GM12865 (cell line): ENCODE data around the gene C5orf24.

ENCODE experiments used
- DNase-seq: peaks from one replicate; pipeline ENCODE4 v3.0.0; 2010; ENCODE audit warnings: low read depth
- H3K4me3 ChIP-seq: 2 replicates; pipeline ENCODE4 v1.5.1; 2011; ENCODE audit warnings: mild to moderate bottlenecking, low read depth, low read length, control low read depth
- CTCF ChIP-seq: IDR thresholded peaks from 2 replicates; pipeline ENCODE4 v1.5.1; 2011; ENCODE audit warnings: low read length, control low read depth, low read depth, inconsistent platforms; ENCODE audit not compliant: insufficient read depth; ENCODE audit errors: missing control alignments

C5orf24 gene

GRCh38 chr5:134845852-134846640 lies at the start of gene C5orf24:
C5orf24 (plus strand) TSS chr5:134845968; CDS start chr5:134854901, 8,933 bp downstream.
- peak within 1 kb of the TSS; percentile 78 for H3K4me3 ChIP-seq
- TF ChIP-seq CTCF = no peak
- DNase-seq = peak; percentile 98

- peak; percentile 29 for DNase-seq
- H3K4me3 ChIP-seq = no peak overlapping the region
- no peak for TF ChIP-seq CTCF
Observed at GRCh38 chr5:134798468-134798867, 47.3 kb upstream of the C5orf24 start.

- no peak overlapping the region for H3K4me3 ChIP-seq
- no peak for TF ChIP-seq CTCF
- no peak for DNase-seq
Observed at GRCh38 chr5:134803821-134804220, 41.9 kb upstream of the C5orf24 start.

GRCh38 chr5:134813407-134813806 lies 32.4 kb upstream of the C5orf24 start:
- H3K4me3 ChIP-seq = no peak overlapping the region
- peak; percentile 51 for DNase-seq
- no peak for TF ChIP-seq CTCF

- peak; percentile 28 for DNase-seq
- no peak for TF ChIP-seq CTCF
- H3K4me3 ChIP-seq = no peak overlapping the region
Observed at GRCh38 chr5:134813827-134814226, 31.9 kb upstream of the C5orf24 start.

GRCh38 chr5:134817006-134817405 lies 28.8 kb upstream of the C5orf24 start:
- DNase-seq = no peak
- TF ChIP-seq CTCF = no peak

GRCh38 chr5:134818776-134819175 lies 27.0 kb upstream of the C5orf24 start:
- DNase-seq = no peak
- no peak for TF ChIP-seq CTCF
- no peak overlapping the region for H3K4me3 ChIP-seq

More at GRCh38 chr5:134817006-134817405, 28.8 kb upstream of the C5orf24 start:
- no peak overlapping the region for H3K4me3 ChIP-seq
